H1 (cell line): ENCODE data around the gene TSPAN6. TPM values are rescaled to one million over a fixed set of nuclear protein-coding genes. Genes with fewer than 3 reads are reported as not detected.

ENCODE experiments used
- CTCF ChIA-PET: fragments of 300-600 bp; sonication (Branson Sonifier 250); formaldehyde crosslinking; loops from one replicate; lab custom pipeline; 2021; ENCODE audit not compliant: partially characterized antibody; lab: Charles Lee
- POLR2A ChIA-PET: fragments of 300-600 bp; sonication (Branson Sonifier 250); formaldehyde crosslinking; loops from one replicate; lab custom pipeline; 2021; ENCODE audit warnings: inconsistent platforms; ENCODE audit not compliant: partially characterized antibody; lab: Charles Lee
- DNase-seq, 2 experiments: peaks; one replicate each; pipeline versions ENCODE4 v3.0.0 to v3.0.0-alpha.2; 2010 to 2022; ENCODE audit warnings: low spot score in 2 of 2, low read depth in 1 of 2, mixed read lengths in 1 of 2
- FAIRE-seq: peaks from 2 replicates; lab custom pipeline; 2011; peaks lifted over from hg19 to GRCh38; lab: Jason Lieb, UNC
- H2AFZ ChIP-seq: 2 replicates; pipeline ENCODE4 v1.8.1; 2012; ENCODE audit warnings: low read length, inconsistent platforms
- H2AK5ac ChIP-seq: 2 replicates; pipeline ENCODE4 v1.6.1; 2013; ENCODE audit warnings: low read depth, low read length
- H2BK120ac ChIP-seq: replicated peaks from 2 replicates; pipeline ENCODE3; 2013; ENCODE audit warnings: low read depth, low read length, inconsistent platforms
- H2BK12ac ChIP-seq: 2 replicates; pipeline ENCODE4 v1.6.1; 2013; ENCODE audit warnings: low read depth, low read length
- H2BK15ac ChIP-seq: 2 replicates; pipeline ENCODE4 v1.6.1; 2013; ENCODE audit warnings: low read length
- H2BK20ac ChIP-seq: 2 replicates; pipeline ENCODE4 v1.6.1; 2013; ENCODE audit warnings: low read length
- H2BK5ac ChIP-seq: 2 replicates; pipeline ENCODE4 v1.6.1; 2013; ENCODE audit warnings: low read depth, low read length
- H3K14ac ChIP-seq: 2 replicates; pipeline ENCODE4 v1.6.1; 2013; ENCODE audit warnings: inconsistent platforms; ENCODE audit not compliant: insufficient read length
- H3K18ac ChIP-seq: 2 replicates; pipeline ENCODE4 v1.6.1; 2013; ENCODE audit warnings: low read length; ENCODE audit errors: extremely low read depth
- H3K23ac ChIP-seq: 2 replicates; pipeline ENCODE4 v1.6.1; 2013; ENCODE audit warnings: inconsistent platforms; ENCODE audit not compliant: insufficient read length
- H3K23me2 ChIP-seq: 2 replicates; pipeline ENCODE4 v1.6.1; 2013; ENCODE audit warnings: low read depth, low read length
- H3K27ac ChIP-seq: 2 replicates; pipeline ENCODE4 v1.6.1; 2011; ENCODE audit warnings: low read depth, low read length, inconsistent platforms
- H3K27me3 ChIP-seq, 4 experiments: replicated peaks in 1 of 4; 1 replicate in 1 of 4; 2 replicates in 3 of 4; pipeline versions ENCODE4 v1.6.1 to v1.8.1; 2011 to 2013; ENCODE audit warnings: low read length in 3 of 4, mild to moderate bottlenecking in 3 of 4, inconsistent platforms in 2 of 4, mixed read lengths in 2 of 4, moderate library complexity in 1 of 4; ENCODE audit not compliant: control insufficient read depth in 3 of 4, insufficient read depth in 3 of 4; ENCODE audit errors: extremely low read depth in 1 of 4
- H3K36me3 ChIP-seq, 4 experiments: 2 replicates each; pipeline versions ENCODE4 v1.6.1 to v1.8.1; 2011 to 2013; ENCODE audit warnings: mild to moderate bottlenecking in 4 of 4, low read length in 3 of 4, moderate library complexity in 2 of 4, control low read depth in 1 of 4, inconsistent platforms in 1 of 4; ENCODE audit not compliant: insufficient read depth in 4 of 4, control insufficient read depth in 2 of 4
- H3K4ac ChIP-seq: replicated peaks from 2 replicates; pipeline ENCODE3; 2013; ENCODE audit warnings: low read length, low read depth, mixed read lengths, inconsistent platforms; ENCODE audit not compliant: insufficient read length
- H3K4me1 ChIP-seq, 4 experiments: replicated peaks in 1 of 4; 1 replicate in 1 of 4; 2 replicates in 3 of 4; pipeline versions ENCODE4 v1.6.1 to v1.8.1; 2011 to 2013; ENCODE audit warnings: low read length in 3 of 4, inconsistent platforms in 2 of 4, mixed read lengths in 1 of 4; ENCODE audit not compliant: insufficient read depth in 4 of 4, control insufficient read depth in 3 of 4
- H3K4me2 ChIP-seq, 2 experiments: 2 replicates each; pipeline versions ENCODE4 v1.6.1 to v1.8.1; 2011 to 2013; ENCODE audit warnings: low read depth in 2 of 2, low read length in 2 of 2, control low read depth in 1 of 2, inconsistent platforms in 1 of 2, mild to moderate bottlenecking in 1 of 2; ENCODE audit not compliant: insufficient read depth in 1 of 2
- H3K4me3 ChIP-seq, 4 experiments: fragments of 200-600, 300-600 bp in 1 of 4; sonication (generic), shearing (Covaris generic), sonication (Bioruptor Twin) in 1 of 4; 2 replicates each; pipeline versions ENCODE4 v1.5.1 to v1.8.1; 2011 to 2016; ENCODE audit warnings: low read length in 4 of 4, low read depth in 3 of 4, control low read depth in 2 of 4, inconsistent platforms in 2 of 4, mild to moderate bottlenecking in 2 of 4, mixed read lengths in 1 of 4, moderate library complexity in 1 of 4; ENCODE audit not compliant: insufficient read depth in 2 of 4; ENCODE audit errors: extremely low read depth in 1 of 4
- H3K56ac ChIP-seq: replicated peaks from 2 replicates; pipeline ENCODE3; 2013; ENCODE audit warnings: low read depth, mild to moderate bottlenecking, mixed read lengths, low read length, inconsistent platforms; ENCODE audit not compliant: insufficient read length
- H3K79me1 ChIP-seq: 2 replicates; pipeline ENCODE4 v1.6.1; 2013; ENCODE audit warnings: low read depth, low read length, control low read depth
- H3K79me2 ChIP-seq, 2 experiments: 2 replicates each; pipeline versions ENCODE4 v1.6.1 to v1.8.1; 2012 to 2013; ENCODE audit warnings: low read length in 2 of 2, mild to moderate bottlenecking in 2 of 2, inconsistent platforms in 1 of 2; ENCODE audit not compliant: insufficient read depth in 2 of 2, control insufficient read depth in 1 of 2
- H3K9ac ChIP-seq, 4 experiments: replicated peaks in 1 of 4; 1 replicate in 1 of 4; 2 replicates in 3 of 4; pipeline versions ENCODE4 v1.6.1 to v1.8.1; 2011 to 2013; ENCODE audit warnings: low read depth in 3 of 4, low read length in 3 of 4, control low read depth in 2 of 4, mild to moderate bottlenecking in 2 of 4, moderate library complexity in 2 of 4, inconsistent platforms in 1 of 4; ENCODE audit errors: extremely low read depth in 1 of 4
- H3K9me3 ChIP-seq, 2 experiments: 2 replicates each; pipeline versions ENCODE4 v1.6.1 to v1.8.1; 2012 to 2013; ENCODE audit warnings: mild to moderate bottlenecking in 2 of 2, moderate library complexity in 2 of 2, control low read depth in 1 of 2, inconsistent platforms in 1 of 2, low read depth in 1 of 2, low read length in 1 of 2, mixed read lengths in 1 of 2; ENCODE audit not compliant: insufficient read depth in 2 of 2
- H4K20me1 ChIP-seq, 2 experiments: replicated peaks in 1 of 2; 2 replicates each; pipeline versions ENCODE3 to v1.8.1; 2011 to 2013; ENCODE audit warnings: inconsistent platforms in 2 of 2, low read length in 2 of 2, mild to moderate bottlenecking in 1 of 2; ENCODE audit not compliant: insufficient read depth in 2 of 2, control insufficient read depth in 1 of 2
- H4K5ac ChIP-seq: 2 replicates; pipeline ENCODE4 v1.6.1; 2013; ENCODE audit warnings: low read length, low read depth, mixed read lengths, inconsistent platforms; ENCODE audit not compliant: insufficient read length
- H4K8ac ChIP-seq: 2 replicates; pipeline ENCODE4 v1.8.0; 2013; ENCODE audit warnings: mild to moderate bottlenecking, moderate library complexity, low read length, inconsistent platforms; ENCODE audit not compliant: insufficient read depth; ENCODE audit errors: extremely low read depth
- H4K91ac ChIP-seq: replicated peaks from 2 replicates; pipeline ENCODE3; 2013; ENCODE audit warnings: low read length, mixed read lengths, inconsistent platforms; ENCODE audit not compliant: insufficient read length
- BRCA1 ChIP-seq: IDR thresholded peaks from 2 replicates; pipeline ENCODE4 v1.6.1; 2012; ENCODE audit warnings: low read depth, low read length, improper control_type of control experiment
- CTBP2 ChIP-seq: IDR thresholded peaks from 2 replicates; pipeline ENCODE4 v1.7.0; 2011; ENCODE audit warnings: borderline replicate concordance, mild to moderate bottlenecking, moderate library complexity, mixed read lengths, low read length; ENCODE audit not compliant: insufficient read depth, insufficient read length
- FOSL1 ChIP-seq: IDR thresholded peaks from 2 replicates; pipeline ENCODE4 v1.6.1; 2011; ENCODE audit warnings: mild to moderate bottlenecking, low read depth, low read length, moderate library complexity; ENCODE audit not compliant: insufficient read depth
- JUN ChIP-seq: IDR thresholded peaks from 2 replicates; pipeline ENCODE4 v1.6.1; 2011; ENCODE audit warnings: low read depth, mild to moderate bottlenecking, improper control_type of control experiment, low read length
- PHF8 ChIP-seq: fragments of 200-600 bp; sonication (generic); conservative IDR thresholded peaks from 2 replicates; pipeline ENCODE4 v1.7.1; 2012; ENCODE audit warnings: low read depth, mild to moderate bottlenecking, inconsistent platforms, low read length, moderate library complexity
- RFX5 ChIP-seq: IDR thresholded peaks from 2 replicates; pipeline ENCODE4 v1.6.1; 2011; ENCODE audit warnings: low read depth, low read length, improper control_type of control experiment, borderline replicate concordance
- TAF7 ChIP-seq: optimal IDR thresholded peaks from 2 replicates; pipeline ENCODE3; 2011; ENCODE audit warnings: low read depth, mild to moderate bottlenecking, inconsistent platforms, low read length, moderate library complexity, borderline replicate concordance
- ZNF274 ChIP-seq: IDR thresholded peaks from 2 replicates; pipeline ENCODE4 v1.7.0; 2012; ENCODE audit warnings: low read length, borderline replicate concordance; ENCODE audit errors: extremely low read depth
- WGBS, 2 experiments: shearing (Covaris generic) in 1 of 2; methylation state at CpG; one replicate each; pipeline versions ENCODE4 v1.1.6 to v1.1.7; 2013 to 2015; ENCODE audit warnings: low lambda C conversion rate in 2 of 2, mixed read lengths in 2 of 2, inconsistent platforms in 1 of 2, low coverage in 1 of 2, missing lambda C conversion rate in 1 of 2; ENCODE audit not compliant: insufficient replicate concordance in 2 of 2, insufficient coverage in 1 of 2, insufficient read length in 1 of 2; ENCODE audit errors: extremely low coverage in 1 of 2, missing lambda C conversion rate in 1 of 2; 5-methylcytosine and 5-hydroxymethylcytosine counted together
- polyA plus RNA-seq, 7 experiments: library from polyadenylated mRNA; depleted of rRNA in 3 of 7; stranded (reverse) in 5 of 7; unstranded in 2 of 7; fragments of >200 nt in 5 of 7; fragments of 200-250 nt in 2 of 7; gene quantifications; 1 replicate in 5 of 7; 2 replicates in 1 of 7; 4 replicates in 1 of 7; pipeline versions ENCODE4 v1.2.1 to v1.2.3, GENCODE V29; 2011 to 2013; ENCODE audit warnings: missing spikeins in 2 of 7, mixed read lengths in 2 of 7
- total RNA-seq: library from RNA; stranded (reverse); fragmentation: NEBNext Ultra II Directional; extraction: Animal tissue kit (Norgen Biotek cat#: 25700); gene quantifications from 2 replicates; pipeline ENCODE4 v1.2.1, GENCODE V29; 2021
- TF ChIP-seq, protein P1 (sequence below): IDR thresholded peaks from 2 replicates; pipeline ENCODE4 v1.6.1; 2011; ENCODE audit warnings: low read depth, mild to moderate bottlenecking, low read length; ENCODE audit not compliant: insufficient read depth

The TSPAN6 gene
- total and polyA plus RNA-seq, 2 of the 8 experiments (the other 6 are each of a cell fraction or from before 2014, with no cell fraction given), result 58.1 to 67.7 TPM

GRCh38 chrX:100606753-100607152, 29.9 kb downstream of the TSPAN6 start:
- no peak for FAIRE-seq
- no peak overlapping the region for H3K56ac ChIP-seq

More at GRCh38 chrX:100606753-100607152, 29.9 kb downstream of the TSPAN6 start:
- H3K27me3 ChIP-seq, result no peaks in the 10 kb centered on the region
- no peak overlapping the region for H3K18ac ChIP-seq
- no peak overlapping the region for H3K4ac ChIP-seq
- no peaks in the 10 kb centered on the region for H3K36me3 ChIP-seq
- H2AFZ ChIP-seq, result no peak overlapping the region
- CTCF ChIA-PET, result interaction anchor here (0.8 kb wide), 1 partner anchor 8 kb away, joined by 4 read pairs; no protein-coding TSS in a partner anchor
- no peak overlapping the region for H2AK5ac ChIP-seq
- H2BK15ac ChIP-seq, result no peak overlapping the region
- H3K79me2 ChIP-seq, result no peaks in the 10 kb centered on the region
- no peak overlapping the region for H2BK120ac ChIP-seq
- H3K23me2 ChIP-seq, result no peaks in the 10 kb centered on the region
- POLR2A ChIA-PET, result no interaction called here
- no peak overlapping the region for H2BK5ac ChIP-seq
- H3K79me1 ChIP-seq, result no peaks in the 10 kb centered on the region
- no peak overlapping the region for H3K9ac ChIP-seq
- no peak overlapping the region for H4K8ac ChIP-seq
- no peak for DNase-seq
- H3K27ac ChIP-seq, result no peak overlapping the region
- no peak overlapping the region for H2BK12ac ChIP-seq
- no peak overlapping the region for H3K23ac ChIP-seq
- no peak overlapping the region for H3K4me2 ChIP-seq
- H3K9me3 ChIP-seq, result no peaks in the 10 kb centered on the region
- H4K91ac ChIP-seq, result no peak overlapping the region
- no peak overlapping the region for H4K5ac ChIP-seq
- no peak for TF ChIP-seq CTBP2
- TF ChIP-seq TAF7, result no peak
- TF ChIP-seq JUN, result no peak
- TF ChIP-seq ZNF274, result no peak
- no peak for TF ChIP-seq RFX5
- TF ChIP-seq FOSL1, result no peak
- no peak for TF ChIP-seq BRCA1
- TF ChIP-seq, protein P1, sequence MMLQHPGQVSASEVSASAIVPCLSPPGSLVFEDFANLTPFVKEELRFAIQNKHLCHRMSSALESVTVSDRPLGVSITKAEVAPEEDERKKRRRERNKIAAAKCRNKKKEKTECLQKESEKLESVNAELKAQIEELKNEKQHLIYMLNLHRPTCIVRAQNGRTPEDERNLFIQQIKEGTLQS, result no peak
- TF ChIP-seq PHF8, result no peak
- H3K4me3 ChIP-seq, result no peak overlapping the region
- 100% methylated on average over 1 of the region's 1 CpG; no CpG with 5 or more reads in 1 of the 2 experiments for WGBS, 2 experiments
- H3K14ac ChIP-seq, result no peak overlapping the region
- H2BK20ac ChIP-seq, result no peak overlapping the region
- H3K4me1 ChIP-seq, result peaks cover 0 to 5% (median 0%) of the 10 kb centered on the region in 4 experiments; a peak in 1 of 7 replicates
- H4K20me1 ChIP-seq, result no peaks in the 10 kb centered on the region
